GM23248 (cell line): ENCODE measurements around the gene ANKAR.

Source experiments
- EZH2 ChIP-seq: fragments of 200-600 bp; sonication (generic); IDR thresholded peaks from 2 replicates; pipeline ENCODE4 v1.6.1; 2018; ENCODE audit warnings: antibody characterized with exemption, mild to moderate bottlenecking; ENCODE audit not compliant: insufficient read depth, poor library complexity, severe bottlenecking
- EZH2phosphoT487 ChIP-seq: fragments of 200-600 bp; sonication (generic); IDR thresholded peaks from 2 replicates; pipeline ENCODE4 v1.6.1; 2018; ENCODE audit warnings: antibody characterized with exemption, moderate library complexity, mild to moderate bottlenecking, low read depth; ENCODE audit not compliant: insufficient read depth

DNA sequence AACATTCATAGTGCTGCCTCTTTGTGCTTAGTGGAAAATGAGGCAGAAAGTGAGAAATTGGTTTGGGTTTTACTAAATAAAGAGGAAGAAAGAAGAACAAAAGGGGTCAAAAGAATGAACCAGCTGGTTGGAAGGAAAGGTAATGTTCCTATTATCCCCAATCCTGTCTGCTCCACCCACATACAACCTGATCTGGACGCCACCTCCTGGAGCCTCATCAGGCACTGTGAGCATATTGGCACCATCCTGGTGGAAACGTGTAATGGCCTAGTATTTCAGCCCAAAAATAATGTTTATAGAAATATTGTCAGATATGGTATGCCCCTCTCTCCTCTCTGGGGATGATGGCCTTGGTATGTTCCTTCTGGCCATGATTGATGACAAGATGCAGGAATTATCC is 48.8 kb upstream of the ANKAR start:
- TF ChIP-seq EZH2phosphoT487, result no peak
- no peak for TF ChIP-seq EZH2
